MM.1S (cell line): ENCODE results near the gene RPL18A.

Experiments
- CTCF ChIP-seq: fragments of 300-600 bp; sonication (generic); IDR thresholded peaks from 2 replicates; pipeline ENCODE4 v1.5.1; 2016; ENCODE audit warnings: antibody characterized with exemption, low read length, mixed read lengths
- EZH2 ChIP-seq: fragments of 300-600 bp; sonication (generic); optimal IDR thresholded peaks from 2 replicates; pipeline ENCODE3; 2017; ENCODE audit warnings: low read depth, mild to moderate bottlenecking, antibody characterized with exemption, low read length, mixed read lengths
- EZH2phosphoT487 ChIP-seq: fragments of 300-600 bp; sonication (generic); IDR thresholded peaks from 2 replicates; pipeline ENCODE4 v1.6.1; 2018; ENCODE audit warnings: antibody characterized with exemption, low read length

- TF ChIP-seq CTCF (no peak), EZH2 (no peak), EZH2phosphoT487 (no peak)
These were observed 49.5 kb downstream of the RPL18A start for GRCh38 chr19:17909003-17909732.
